K562 (cell line): ENCODE measurements around the gene TALDO1. TPM values are rescaled to one million over a fixed set of nuclear protein-coding genes. Genes with fewer than 3 reads are reported as not detected.

Experiments
- AFF1 ChIP-seq, 2 experiments: fragments of 450-650 bp; IDR thresholded peaks; 2 replicates each; pipeline ENCODE4 v1.6.1; 2018; ENCODE audit warnings: mild to moderate bottlenecking in 2 of 2, low read depth in 1 of 2; ENCODE audit not compliant: partially characterized antibody in 2 of 2
- CTBP1 ChIP-seq: fragments of 450-650 bp; IDR thresholded peaks from 2 replicates; pipeline ENCODE4 v1.6.1; 2016; ENCODE audit warnings: borderline replicate concordance
- ETV5 ChIP-seq: sonication (generic); formaldehyde crosslinking; IDR thresholded peaks from 2 replicates; pipeline ENCODE4 v1.4.0; 2020; ENCODE audit warnings: low read depth, mild to moderate bottlenecking, missing genetic modification reagents
- NBN ChIP-seq: fragments of 450-650 bp; IDR thresholded peaks from 2 replicates; pipeline ENCODE4 v1.6.1; 2016; ENCODE audit warnings: low read depth, mild to moderate bottlenecking
- NCOA1 ChIP-seq: fragments of 450-650 bp; IDR thresholded peaks from 2 replicates; pipeline ENCODE4 v1.6.1; 2016; ENCODE audit warnings: low read depth
- ZNF134 ChIP-seq: fragments of 250-450 bp; sonication (Bioruptor Pico); conservative IDR thresholded peaks from 2 replicates; pipeline ENCODE4 v1.4.0; 2020
- ZNF165 ChIP-seq: fragments of 250-450 bp; sonication (Bioruptor Pico); IDR thresholded peaks from 2 replicates; pipeline ENCODE4 v1.4.0; 2020; ENCODE audit warnings: borderline replicate concordance
- ZNF347 ChIP-seq: fragments of 450-650 bp; formaldehyde crosslinking; IDR thresholded peaks from 2 replicates; pipeline ENCODE4 v1.4.0; 2020; ENCODE audit warnings: low read depth, mild to moderate bottlenecking, moderate library complexity
- polyA plus RNA-seq, 8 experiments: library from polyadenylated mRNA; depleted of rRNA in 4 of 8; stranded (reverse) in 5 of 8; unstranded in 3 of 8; fragments of >200 nt; fragmentation: Nextera tagmentation in 2 of 8; fragmentation: Illumina TruSeq in 1 of 8; extraction: Ambion mirVana in 2 of 8; extraction: Trizol in 1 of 8; gene quantifications; 2 replicates each; pipeline versions ENCODE4 v1.2.1 to v1.2.3, GENCODE V29; 2011 to 2014; ENCODE audit warnings: inconsistent platforms in 1 of 8, missing spikeins in 1 of 8
- total RNA-seq, 7 experiments: library from RNA; depleted of rRNA in 6 of 7; stranded (reverse); fragments of >200 nt in 6 of 7; fragmentation: Illumina TruSeq in 2 of 7; extraction: Trizol in 2 of 7; gene quantifications; 2 replicates each; pipeline versions ENCODE4 v1.2.1 to v1.2.3, GENCODE V29; 2011 to 2021; ENCODE audit warnings: low replicate concordance in 1 of 7

Gene TALDO1
- total and polyA plus RNA-seq, 9 of the 15 experiments (the other 6 are each of a cell fraction or from before 2014, with no cell fraction given), result 260 to 541 (median 441) TPM

GRCh38 chr11:762421-763072 lies 15.3 kb downstream of the TALDO1 start (continued):
- TF ChIP-seq AFF1 (IDR thresholded peaks at IDR 0.05; ENCODE audit: low read depth in 1 of 2, partially characterized antibody in 2 of 2), result no peak
- no peak for TF ChIP-seq ZNF165 (CRISPR knock-in tag)
- TF ChIP-seq NCOA1, result no peak
- TF ChIP-seq ETV5 (CRISPR knock-in tag), result no peak
- TF ChIP-seq CTBP1, result 0 out of 2 replicates have a peak, but pooled peaks have one; percentile 14
- TF ChIP-seq ZNF347 (CRISPR knock-in tag), result no peak
- TF ChIP-seq NBN, result no peak
- TF ChIP-seq ZNF134 (CRISPR knock-in tag), result no peak
